GM19035 (cell line): ENCODE measurements around the gene SLC39A6.
"Not testable (repeated sequence)": the region's sequence is repeated elsewhere in the genome, so short reads cannot be mapped to it uniquely, and the experiment has no call there.

Source experiments
- ATAC-seq: cut with Tn5 transposase; IDR thresholded peaks from one replicate; pipeline ENCODE4 v1.9.1; 2021; ENCODE audit not compliant: unreplicated experiment

The SLC39A6 gene

DNA sequence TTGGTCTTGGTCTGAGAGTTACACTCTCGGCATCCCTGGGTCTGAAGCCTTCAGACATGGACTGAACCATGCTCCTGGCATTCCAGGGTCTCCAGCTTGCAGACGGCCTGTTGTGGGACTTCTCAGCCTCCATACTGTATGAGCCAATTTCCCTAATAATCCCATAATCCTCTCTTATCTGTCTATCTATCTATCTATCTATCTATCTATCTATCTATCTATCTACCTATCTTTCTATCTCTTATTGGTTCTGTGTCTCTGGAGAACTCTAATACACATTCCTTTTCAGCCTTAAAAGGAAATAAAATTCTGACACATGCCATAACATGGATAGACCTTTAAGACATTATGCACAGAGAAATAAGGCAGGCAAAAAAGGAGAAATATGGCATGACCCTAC is 24.4 kb downstream of the SLC39A6 start:
- no peak for ATAC-seq

DNA sequence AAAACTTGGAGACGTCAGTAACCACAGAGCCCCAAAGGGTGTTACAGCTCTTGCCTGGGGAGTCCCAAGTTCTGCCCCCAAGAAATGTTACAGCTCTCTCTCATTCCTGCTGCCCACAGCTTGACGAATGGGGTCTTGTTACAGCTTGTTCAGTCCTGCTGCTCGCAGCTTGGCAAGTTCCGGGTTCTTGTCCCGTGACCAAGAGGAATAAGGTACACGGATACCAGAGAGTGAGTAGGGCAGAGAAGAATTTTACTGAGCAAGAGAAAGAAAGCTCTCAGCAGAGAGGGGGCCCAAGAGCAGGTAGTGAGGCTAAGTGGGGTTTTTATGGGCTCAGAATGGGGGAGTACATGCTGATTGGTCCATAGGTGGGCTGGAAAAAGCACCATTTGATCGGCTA is 27.2 kb downstream of the SLC39A6 start:
- ATAC-seq: no peak

GRCh38 chr18:36099311-36099710 is 29.8 kb downstream of the SLC39A6 start:
- ATAC-seq: no peak

- no peak for ATAC-seq
Measured at GRCh38 chr18:36096955-36097354, 32.2 kb downstream of the SLC39A6 start.

DNA sequence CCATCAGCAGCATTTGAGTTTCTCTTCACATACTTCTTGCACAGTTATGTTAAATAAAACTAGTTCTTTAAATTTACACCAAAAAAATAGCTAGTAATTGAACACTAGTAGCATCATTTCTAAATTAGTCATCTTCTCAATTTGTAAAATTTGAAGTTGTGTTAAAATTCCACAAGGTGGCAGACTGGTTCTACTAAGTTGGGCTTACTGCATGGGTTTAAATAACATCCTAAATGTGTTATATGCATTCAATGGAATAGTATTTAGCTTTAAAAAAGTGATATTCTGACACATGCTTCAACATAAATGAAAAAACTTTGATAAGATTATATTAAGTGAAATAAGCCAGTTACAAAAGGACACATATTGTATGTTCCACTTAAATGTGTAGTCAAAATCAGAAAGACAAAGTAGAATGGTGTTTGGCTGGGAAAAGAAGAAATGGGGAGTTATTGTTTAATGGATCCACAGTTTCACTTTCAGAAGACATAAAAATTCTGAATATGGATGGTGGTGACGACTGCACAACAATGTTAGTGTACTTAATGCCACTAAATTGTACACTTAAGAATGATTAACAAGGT is 33.1 kb downstream of the SLC39A6 start:
- no peak for ATAC-seq

DNA sequence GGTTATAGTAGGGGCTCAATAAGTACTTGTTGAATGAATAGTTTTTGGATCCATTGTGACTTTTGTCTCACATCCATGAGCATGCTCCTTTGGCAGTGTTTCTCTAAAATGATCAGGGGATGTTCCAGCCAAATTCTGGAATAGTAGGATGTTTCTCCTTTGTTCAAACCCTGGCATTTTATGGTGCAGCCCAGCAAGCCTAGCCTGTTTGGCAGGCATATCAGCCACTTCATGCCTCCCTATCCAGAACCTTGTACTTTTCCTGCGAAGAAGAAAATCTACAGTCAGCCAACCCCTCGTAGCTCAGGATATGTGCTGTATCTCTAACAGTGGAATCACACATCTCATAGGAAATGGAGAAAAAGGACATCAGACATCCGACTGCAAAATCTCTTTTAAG is 34.7 kb downstream of the SLC39A6 start:
- no peak for ATAC-seq

GRCh38 chr18:36092116-36092515 is 37.0 kb downstream of the SLC39A6 start:
- not testable (repeated sequence) for ATAC-seq

GRCh38 chr18:36089001-36089400 is 40.1 kb downstream of the SLC39A6 start:
- no peak for ATAC-seq

GRCh38 chr18:36088256-36088655 is 40.9 kb downstream of the SLC39A6 start:
- ATAC-seq: no peak

DNA sequence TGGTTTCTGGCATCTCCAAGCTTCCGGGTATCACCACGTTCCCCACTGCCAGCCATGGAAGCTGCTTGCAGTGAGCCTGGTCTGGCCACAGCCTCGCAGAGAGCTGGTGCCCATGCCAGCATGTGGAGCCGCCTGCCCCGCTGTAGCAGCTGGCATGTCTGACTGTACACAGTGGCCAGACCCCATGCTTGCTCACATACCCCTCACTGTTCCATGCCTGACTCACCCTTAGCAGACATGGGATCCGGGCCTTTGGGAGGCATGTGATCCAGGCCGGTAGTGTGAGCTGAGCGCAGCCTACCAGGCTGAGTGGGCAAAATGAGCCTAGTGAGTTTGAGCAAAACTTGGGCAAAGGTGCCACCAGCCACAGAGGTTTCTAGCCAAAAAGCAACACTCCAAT is 43.0 kb downstream of the SLC39A6 start:
- no peak for ATAC-seq

DNA sequence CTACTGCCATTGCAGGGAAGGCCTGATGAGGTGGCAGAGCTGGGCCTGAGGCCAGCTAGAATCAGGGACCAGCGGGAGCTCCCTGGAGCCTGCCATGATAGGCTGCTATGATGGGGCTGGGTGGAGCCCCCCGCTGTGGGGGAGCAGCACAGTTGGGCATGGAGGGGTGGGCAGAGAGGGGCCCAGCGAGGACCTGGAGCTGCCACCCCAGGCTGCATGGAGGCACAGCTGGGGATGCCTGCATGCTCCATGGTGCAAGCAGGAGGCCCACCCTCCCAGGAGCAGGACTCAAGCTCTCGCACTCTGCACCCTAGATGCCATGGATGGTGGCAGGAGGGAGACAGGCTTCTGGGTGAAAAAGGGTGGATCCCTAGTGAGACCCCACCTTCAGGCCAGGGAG is 43.9 kb downstream of the SLC39A6 start:
- ATAC-seq: no peak

DNA sequence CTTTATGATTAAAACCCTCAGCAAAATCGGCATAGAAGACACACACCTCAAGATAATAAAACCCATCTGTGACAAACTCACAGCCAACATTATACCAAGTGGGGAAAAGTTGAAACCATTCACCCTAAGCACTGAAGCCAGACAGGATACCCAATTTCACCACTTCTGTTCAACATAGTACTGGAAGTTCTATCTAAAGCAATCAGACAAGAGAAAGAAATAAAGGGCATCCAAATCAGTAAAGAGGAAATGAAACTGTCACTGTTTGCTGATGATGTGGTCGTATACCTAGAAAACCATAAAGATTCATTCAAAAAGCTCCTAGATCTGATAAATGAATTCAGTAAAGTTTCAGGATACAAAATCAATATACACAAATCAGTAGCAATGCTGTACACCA is 45.4 kb downstream of the SLC39A6 start:
- no peak for ATAC-seq

DNA sequence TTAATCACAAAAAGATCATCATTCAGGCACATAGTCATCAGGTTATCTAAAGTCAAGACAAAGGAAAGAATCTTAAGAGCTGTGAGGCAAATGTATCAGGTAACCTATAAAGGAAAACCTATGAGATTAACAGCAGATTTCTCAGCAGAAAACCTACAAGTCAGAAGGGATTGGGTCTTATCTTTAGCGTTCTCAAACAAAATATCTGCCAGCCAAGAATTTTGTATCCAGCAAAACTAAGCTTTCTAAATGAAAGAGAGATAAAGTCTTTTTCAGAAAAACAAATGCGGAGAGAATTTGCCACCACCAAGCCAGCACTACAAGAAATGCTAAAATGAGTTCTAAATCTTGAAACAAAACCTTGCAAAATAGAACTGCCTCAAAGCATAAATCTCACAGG is 48.0 kb downstream of the SLC39A6 start:
- not testable (repeated sequence) for ATAC-seq

- ATAC-seq: no peak
Measured at GRCh38 chr18:36078751-36079529, 50.2 kb downstream of the SLC39A6 start.

DNA sequence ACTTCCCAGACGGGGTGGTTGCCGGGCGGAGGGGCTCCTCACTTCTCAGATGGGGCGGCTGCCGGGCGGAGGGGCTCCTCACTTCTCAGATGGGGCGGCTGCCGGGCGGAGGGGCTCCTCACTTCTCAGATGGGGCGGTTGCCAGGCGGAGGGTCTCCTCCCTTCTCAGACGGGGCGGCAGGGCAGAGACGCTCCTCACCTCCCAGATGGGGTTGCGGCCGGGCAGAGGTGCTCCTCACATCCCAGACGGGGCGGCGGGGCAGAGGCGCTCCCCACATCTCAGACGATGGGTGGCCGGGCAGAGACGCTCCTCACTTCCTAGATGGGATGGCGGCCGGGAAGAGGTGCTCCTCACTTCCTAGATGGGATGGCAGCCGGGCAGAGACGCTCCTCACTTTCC is 51.4 kb downstream of the SLC39A6 start:
- not testable (repeated sequence) for ATAC-seq

DNA sequence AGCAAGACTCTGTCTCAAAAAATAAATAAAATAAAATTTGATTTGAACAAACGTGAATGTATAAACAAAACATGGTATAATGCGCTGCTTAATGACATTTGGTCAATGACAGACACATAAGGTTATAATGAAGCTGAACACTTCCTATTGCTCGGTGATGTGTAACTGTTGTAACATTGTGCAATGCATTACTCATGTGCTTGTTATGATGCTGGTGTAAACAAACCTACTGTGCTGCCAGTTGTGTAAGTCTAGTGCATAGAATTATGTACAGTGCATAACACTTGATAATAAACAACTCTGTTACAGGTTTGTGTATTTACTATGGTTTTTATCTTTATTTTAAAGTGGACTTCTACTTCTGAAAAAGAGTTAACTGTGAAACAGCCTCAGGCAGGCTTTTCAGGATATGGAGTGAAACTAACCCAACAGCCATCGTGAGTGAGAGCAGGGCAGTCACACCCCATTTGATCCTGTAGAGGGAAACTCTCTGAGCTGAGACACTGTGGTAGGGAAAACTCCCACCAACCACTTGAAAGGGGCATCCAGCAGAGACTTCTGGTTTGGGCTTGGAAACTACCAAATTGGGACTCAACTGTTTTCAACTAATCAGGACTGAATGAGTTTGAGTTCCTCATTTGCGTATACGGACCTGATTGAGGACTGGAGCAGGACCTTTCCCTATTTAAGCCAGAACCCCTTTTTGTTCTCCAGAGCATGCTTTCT is 53.1 kb downstream of the SLC39A6 start:
- no peak for ATAC-seq

- ATAC-seq: no peak
Measured at GRCh38 chr18:36074435-36074834, 54.7 kb downstream of the SLC39A6 start.

- ATAC-seq: no peak
Measured at GRCh38 chr18:36073676-36074075, 55.5 kb downstream of the SLC39A6 start.

DNA sequence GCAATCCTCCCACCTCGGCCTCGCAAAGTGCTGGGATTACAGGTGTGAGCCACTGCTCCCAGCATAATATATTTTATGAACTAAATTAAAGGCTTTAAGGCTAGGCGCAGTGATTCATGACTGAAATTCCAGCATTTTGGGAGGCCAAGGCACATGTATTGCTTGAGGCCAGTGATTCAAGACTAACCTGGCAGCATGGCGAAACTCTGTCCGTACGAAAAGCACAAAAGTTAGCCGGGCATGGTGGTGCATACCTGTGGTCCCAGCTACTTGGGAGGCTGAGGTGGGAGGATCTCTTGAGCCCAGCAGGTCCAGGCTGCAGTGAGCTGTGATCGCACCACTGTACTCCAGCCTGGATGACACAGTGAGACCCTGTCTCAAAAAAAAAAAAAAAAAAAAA is 56.7 kb downstream of the SLC39A6 start:
- ATAC-seq: not testable (repeated sequence)

GRCh38 chr18:36067055-36067957 is 61.8 kb downstream of the SLC39A6 start, which contains the start of gene RPRD1A:
TSS of gene RPRD1A (minus strand) at chr18:36067559. CDS start at chr18:36067404, 155 bp downstream.
- ATAC-seq: peak; percentile 95

DNA sequence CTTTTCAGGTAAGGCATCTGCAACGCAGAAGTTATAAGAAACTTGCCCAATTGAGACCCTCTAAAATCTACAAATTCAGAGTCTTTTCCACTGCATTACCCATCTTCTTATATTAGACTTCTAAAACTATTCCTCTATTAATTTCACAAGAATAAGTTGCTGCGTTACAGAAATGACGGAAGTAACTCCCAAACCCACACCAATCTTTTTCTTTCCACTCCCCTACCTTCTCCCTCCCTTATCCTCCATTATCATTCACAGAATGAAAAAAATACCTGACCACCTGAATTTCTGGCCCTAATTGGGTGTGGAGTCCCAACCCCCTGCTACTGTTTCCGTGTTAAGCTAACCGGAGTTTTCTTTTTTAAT is 62.5 kb downstream of the SLC39A6 start:
- ATAC-seq: peak; percentile 2
